LNCAP (cell line): ENCODE results near the gene RUNX2.

Source experiments
- CTCF ChIP-seq: fragments of 450-650 bp; IDR thresholded peaks from 2 replicates; pipeline ENCODE4 v1.5.1; 2017; ENCODE audit warnings: mild to moderate bottlenecking

The RUNX2 gene

GRCh38 chr6:45696738-45697137 is 368.6 kb downstream of the RUNX2 start:
- no peak for TF ChIP-seq CTCF

DNA sequence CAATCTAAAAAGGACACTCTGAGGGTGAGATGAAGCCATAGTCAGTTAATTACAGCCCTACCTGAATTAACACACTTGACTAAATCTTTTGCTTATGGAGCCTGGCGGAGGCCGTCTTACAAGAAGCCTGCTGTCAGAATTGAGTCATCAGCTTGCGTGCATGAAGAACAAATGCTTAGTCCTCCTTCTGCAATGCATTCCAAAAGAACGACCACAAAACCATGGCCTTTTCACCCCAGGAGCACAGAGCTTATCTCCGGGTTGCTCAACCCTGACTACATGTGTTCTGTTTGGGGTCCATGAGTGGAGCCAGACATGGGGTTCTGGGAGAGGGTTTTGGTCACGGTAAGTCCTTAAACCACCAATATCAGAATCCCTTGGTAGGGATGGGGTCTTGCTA is 369.5 kb downstream of the RUNX2 start:
- TF ChIP-seq CTCF, result no peak

DNA sequence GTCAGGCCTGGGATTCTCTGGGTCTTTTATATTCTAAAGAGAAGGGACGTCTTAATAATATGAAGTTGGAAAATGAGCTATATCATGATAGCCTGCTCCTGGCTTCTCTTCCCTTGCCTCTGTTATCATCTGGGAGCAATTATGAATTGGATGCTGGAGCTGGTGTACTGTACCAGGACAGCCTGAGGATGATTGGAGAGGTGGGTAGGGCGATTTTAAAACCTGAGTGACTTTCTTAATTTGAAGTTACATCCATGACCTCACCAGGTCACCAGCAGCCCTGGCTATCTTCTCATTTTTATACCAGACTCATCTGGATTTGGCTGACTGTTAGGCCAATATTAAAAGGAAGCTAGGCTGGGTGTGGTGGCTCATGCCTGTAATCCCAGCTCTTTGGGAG is 369.9 kb downstream of the RUNX2 start:
- no peak for TF ChIP-seq CTCF

GRCh38 chr6:45699663-45700062 is 371.5 kb downstream of the RUNX2 start:
- TF ChIP-seq CTCF, result no peak

- TF ChIP-seq CTCF, result no peak
Observed at GRCh38 chr6:45702849-45703739, 375.0 kb downstream of the RUNX2 start.

GRCh38 chr6:45704056-45704800 is 376.1 kb downstream of the RUNX2 start:
- no peak for TF ChIP-seq CTCF

- no peak for TF ChIP-seq CTCF
Observed at GRCh38 chr6:45705137-45705855, 377.2 kb downstream of the RUNX2 start.
